HS-5 (cell line): ENCODE results near the gene ZNF765.
"Not testable (repeated sequence)": the region's sequence is repeated elsewhere in the genome, so short reads cannot be mapped to it uniquely, and the experiment has no call there.

Experiments
- DNase-seq: peaks from one replicate; pipeline ENCODE4 v3.0.0-alpha.2; 2012; ENCODE audit warnings: low read depth

Gene ZNF765

GRCh38 chr19:53394974-53395839, at the start of gene ZNF765:
ZNF765 (plus strand) TSS chr19:53395149; CDS start chr19:53398016, 2,867 bp downstream.
- DNase-seq: peak; percentile 25

DNA sequence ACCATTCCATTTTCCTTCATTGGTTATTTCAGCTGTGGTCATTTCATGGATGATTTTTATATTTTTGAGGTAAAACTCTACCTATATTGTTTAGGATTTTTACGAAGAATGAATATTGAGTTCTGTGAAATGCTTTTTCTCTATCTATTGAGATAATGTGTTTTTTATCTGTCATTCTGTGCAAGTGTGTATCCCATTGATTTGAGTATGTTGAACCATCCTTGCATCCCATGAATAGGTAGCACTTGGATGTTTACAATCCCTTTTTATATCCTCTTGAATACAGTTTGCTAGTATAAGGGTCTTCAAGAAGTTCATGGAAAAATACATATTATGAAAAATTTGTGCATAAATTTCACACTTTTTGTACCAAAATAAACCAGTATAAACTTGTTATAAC, 39.2 kb upstream of the ZNF765 start:
- DNase-seq: no peak

- no peak for DNase-seq
Observed at GRCh38 chr19:53357821-53358581, 36.9 kb upstream of the ZNF765 start.

GRCh38 chr19:53360056-53360455, 34.9 kb upstream of the ZNF765 start:
- DNase-seq: not testable (repeated sequence)

DNA sequence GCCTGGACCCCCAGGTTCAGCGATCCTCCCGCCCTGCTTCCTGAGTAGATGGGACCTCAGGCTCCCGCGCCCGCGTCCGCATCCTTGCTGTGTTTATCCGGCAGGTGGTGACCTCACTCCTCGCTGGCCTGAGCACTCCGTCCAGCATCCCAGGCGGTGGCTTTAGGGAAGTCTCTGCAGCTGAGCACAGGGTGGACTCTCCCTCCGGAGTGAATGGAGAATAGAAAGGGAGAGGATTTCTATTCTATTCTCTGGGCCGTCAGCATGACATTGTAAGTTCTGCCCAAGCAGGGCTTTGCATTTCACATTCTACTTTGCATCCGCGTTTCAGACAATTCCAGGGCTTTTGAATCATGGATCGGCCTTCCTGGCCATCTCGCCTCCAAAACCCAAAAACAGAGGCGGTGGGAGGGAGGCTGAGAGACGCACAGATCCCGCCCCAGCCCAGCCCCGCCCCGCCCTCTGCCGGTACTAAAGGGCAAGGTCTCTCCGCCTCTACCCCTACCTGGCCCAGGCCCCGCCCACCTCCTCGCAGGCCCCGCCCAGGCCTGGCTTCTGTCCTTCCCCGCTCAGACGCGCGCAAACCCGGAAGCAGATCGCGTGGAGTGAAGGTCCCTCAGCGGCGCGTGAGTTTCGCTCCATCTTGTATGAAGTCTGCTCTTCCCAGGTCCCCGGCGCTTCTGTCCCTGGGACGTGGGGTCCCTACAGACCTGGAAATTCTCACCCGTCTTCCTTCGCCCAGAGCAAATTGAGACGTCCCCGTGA, 29.6 kb upstream of the ZNF765 start, which contains the start of gene ZNF525:
ZNF525 (plus strand) TSS at position 572 of the 765 bp plus-strand sequence. CDS start 6,577 bp downstream, outside the sequence.
- peak; percentile 37 for DNase-seq

DNA sequence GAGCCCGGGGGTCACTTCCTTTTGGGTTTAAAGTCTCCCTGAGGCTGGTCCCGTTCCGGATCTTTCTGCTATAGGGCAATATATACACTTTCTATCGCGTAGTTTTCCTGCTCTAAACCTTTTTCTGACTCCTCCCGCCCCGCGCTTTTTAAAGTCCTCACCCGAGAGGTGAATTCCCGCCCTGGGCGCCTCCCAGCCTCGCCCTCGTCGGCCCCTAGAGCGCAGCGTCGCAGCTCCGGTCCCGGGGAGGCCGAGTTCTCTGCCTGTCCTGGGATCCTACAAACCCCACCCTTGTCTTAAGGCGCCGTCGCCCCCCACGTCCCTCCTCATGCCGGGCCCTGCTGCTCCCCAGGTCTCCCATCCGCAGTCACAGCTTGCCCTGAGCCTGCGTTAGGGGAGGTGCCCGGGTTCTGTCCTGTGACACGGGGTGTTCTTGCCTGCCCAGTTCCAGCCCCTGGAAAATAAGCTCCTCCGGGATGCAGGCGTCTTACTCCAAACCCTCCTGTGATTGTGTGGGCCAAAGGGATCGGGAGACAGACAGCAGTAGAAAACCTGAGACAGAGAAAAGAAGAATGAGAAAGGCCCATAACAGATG, 29.0 kb upstream of the ZNF765 start:
- DNase-seq: no peak

- no peak for DNase-seq
Observed at GRCh38 chr19:53372196-53372595, 22.8 kb upstream of the ZNF765 start.

DNA sequence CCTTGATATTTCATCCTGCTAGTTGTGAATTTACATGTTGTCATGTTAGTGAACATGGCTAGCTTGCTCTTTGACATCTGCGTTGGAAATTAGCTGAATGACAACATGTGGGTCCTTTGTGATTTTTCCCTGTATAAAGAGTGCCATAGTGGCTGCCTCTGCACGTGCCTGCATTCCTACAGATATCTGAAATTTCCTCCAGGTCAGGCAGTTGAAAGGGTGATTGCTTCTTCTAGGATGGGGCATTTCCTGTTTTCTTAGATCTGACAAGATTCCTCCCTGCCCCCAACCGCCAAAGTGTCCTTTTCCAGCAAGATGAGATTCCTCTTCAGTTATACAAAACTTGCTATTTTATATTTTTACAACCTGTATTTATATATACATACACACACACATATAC, 20.7 kb upstream of the ZNF765 start:
- DNase-seq: no peak

- no peak for DNase-seq
Observed at GRCh38 chr19:53374743-53375142, 20.2 kb upstream of the ZNF765 start.

- DNase-seq: no peak
Observed at GRCh38 chr19:53381376-53381775, 13.6 kb upstream of the ZNF765 start.

DNA sequence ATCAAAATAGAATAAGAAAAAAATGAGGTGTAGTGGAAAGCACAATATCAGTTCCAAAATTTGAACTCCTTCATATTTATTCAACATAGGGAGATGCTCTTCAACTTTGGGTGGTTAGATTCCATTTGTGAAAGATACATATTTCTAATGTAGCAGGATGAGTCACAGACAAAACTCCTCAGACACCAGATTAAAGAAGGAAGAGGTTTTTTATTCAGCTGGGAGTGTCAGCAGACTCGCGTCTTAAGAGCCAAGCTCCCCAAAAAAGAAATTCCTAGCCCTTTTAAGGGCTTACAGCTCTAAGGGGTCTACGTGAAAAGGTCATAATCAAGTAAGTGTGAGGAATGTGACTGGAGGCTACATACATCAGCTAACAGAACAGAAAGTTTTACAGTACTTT, 6.8 kb upstream of the ZNF765 start:
- no peak for DNase-seq

GRCh38 chr19:53388904-53389303, 6.0 kb upstream of the ZNF765 start:
- DNase-seq: no peak

DNA sequence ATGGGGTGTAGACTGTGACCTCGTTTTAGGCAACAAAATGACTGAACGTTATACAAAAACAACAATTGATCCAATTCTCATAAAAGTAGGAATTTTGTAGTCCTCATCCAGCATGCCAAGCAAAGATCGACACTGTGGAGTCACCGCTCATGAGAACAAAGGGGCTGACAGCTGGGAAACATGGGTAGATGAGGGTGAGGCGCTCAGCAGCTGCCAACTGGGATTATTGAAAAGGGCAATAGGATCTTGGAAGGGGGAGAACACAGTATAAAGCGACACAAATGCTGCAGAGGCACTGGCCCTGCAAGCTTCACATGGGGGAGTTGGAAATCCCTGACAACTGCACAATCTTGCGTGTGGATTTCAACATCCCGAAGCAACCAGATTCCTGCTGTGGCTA, 5.4 kb upstream of the ZNF765 start:
- no peak for DNase-seq

- no peak for DNase-seq
Observed at GRCh38 chr19:53389978-53390377, 5.0 kb upstream of the ZNF765 start.

DNA sequence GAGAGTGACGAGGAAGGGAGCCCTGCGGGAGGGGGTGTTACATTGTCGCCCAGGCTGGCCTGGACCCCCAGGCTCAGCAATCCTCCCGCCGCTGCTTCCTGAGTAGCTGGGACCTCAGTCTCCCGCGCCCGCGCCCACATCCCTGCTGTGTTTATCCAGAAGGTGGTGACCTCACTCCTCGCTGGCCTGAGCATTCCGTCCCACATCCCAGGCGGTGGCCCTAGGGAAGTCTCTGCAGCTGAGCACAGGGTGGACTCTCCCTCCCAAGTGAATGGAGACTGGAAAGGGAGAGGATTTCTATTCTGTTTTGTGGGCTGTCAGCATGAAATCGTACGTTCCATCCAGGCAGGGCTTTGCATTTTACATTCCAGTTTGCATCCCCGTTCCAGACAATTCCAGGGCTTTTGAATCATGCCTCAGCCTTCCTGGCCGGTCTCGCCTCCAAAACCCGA, 401 bp upstream of the ZNF765 start:
- no peak for DNase-seq

DNA sequence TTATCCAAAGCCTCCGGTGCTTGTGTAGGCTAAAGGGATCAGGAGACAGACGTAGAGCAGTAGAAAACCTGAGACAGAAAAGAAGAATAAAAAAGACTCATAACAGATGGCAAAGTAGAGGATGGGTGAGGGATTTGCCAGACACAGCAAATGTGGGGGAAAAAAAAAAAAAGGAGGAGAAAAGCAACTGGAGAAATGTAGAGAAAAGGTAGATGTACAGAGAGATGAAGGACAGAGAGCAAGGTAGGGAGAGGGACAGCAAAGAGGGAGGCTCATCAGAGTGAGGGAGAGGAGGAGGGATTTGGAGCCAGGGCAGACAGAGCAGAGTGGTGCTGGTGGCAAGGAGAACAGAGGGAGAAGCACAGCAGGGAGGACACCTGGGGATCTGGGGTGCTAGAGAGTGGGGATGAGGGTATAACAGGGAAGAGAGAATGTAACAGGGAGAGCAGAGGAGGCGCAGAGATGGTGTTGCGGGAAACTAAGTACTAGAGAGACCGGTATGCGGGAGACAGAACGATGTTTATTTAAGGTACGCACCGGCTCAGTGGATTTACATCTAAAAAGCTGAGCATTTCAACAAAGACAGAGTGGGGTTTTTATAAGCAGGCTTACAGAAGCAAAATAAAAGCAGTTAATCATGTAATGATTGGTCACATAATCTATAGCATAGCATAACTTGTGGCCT, 1.0 kb downstream of the ZNF765 start:
- not testable (repeated sequence) for DNase-seq

- no peak for DNase-seq
Observed at GRCh38 chr19:53396525-53396868, 1.5 kb downstream of the ZNF765 start.

DNA sequence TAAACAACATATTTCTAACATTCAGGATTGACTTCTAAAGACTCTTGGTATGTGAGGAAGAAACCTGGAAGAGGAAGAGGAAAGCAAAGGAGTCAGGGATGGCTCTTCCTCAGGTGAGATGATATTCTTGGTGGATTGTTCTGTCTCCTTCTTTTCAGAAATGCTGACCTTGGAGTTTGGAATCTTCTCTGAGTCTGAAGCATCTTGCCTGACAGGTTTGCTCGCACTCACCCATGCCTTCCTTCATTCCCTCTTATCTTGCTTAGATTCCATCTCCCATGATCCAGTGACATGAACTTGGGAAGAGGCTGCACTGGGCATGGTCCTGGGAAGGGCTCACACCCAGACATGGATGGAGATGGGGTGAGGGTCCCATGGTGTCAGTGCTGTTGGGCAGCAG, 3.0 kb downstream of the ZNF765 start:
- not testable (repeated sequence) for DNase-seq

- DNase-seq: no peak
Observed at GRCh38 chr19:53409505-53410204, 14.7 kb downstream of the ZNF765 start.

DNA sequence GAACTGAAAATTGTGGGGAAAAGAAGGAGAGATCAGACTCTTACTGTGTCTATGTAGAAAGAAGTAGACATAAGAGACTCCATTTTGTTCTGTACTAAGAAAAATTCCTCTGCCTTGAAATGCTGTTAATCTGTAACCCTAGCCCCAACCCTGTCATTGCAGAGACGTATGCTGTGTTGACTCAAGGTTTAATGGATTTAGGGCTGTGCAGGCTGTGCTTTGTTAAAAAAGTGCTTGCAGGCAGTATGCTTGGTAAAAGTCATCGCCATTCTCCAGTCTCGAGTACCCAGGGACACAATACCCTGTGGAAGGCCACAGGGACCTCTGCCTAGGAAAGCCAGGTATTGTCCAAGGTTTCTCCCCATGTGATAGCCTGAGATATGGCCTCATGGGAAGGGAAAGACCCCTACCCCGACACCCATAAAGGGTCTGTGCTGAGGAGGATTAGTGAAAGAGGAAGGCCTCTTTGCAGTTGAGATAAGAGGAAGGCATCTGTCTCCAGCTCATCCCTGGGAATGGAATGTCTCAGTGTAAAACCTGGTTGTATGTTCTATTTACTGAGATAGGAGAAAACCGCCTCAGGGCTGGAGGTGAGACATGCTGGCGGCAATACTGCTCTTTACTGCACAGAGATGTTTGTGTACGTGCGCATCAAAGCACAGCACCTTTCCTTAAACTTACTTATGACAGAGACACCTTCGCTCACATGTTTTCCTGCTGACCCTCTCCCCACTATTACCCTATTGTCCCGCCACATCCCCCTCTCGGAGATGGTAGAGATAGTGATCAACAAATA, 25.8 kb downstream of the ZNF765 start:
- DNase-seq: not testable (repeated sequence)
